A549 (cell line): ENCODE measurements around the gene PIGU. TPM values are rescaled to one million over a fixed set of nuclear protein-coding genes. Genes with fewer than 3 reads are reported as not detected.

ENCODE experiments used
- ATAC-seq, 2 experiments: fragments of 200-7000 bp in 1 of 2; fragments of >200 bp in 1 of 2; cut with Nextera tagmentation in 1 of 2; cut with Tn5 transposase in 1 of 2; 3 replicates each; pipeline versions ENCODE4 v1.8.0 to v1.9.1; 2018 to 2020; ENCODE audit warnings: mild to moderate bottlenecking in 1 of 2, moderate library complexity in 1 of 2
- CTCF ChIA-PET: fragments of 300-600 bp; sonication (Branson Sonifier 250); formaldehyde crosslinking; extraction: SDS; loops from one replicate; lab custom pipeline; 2021; ENCODE audit warnings: antibody characterized with exemption, inconsistent platforms; lab: Yijun Ruan, JAX
- POLR2A ChIA-PET: fragments of 350-600 bp; formaldehyde crosslinking; extraction: SDS; loops from one replicate; lab custom pipeline; 2021; ENCODE audit warnings: antibody characterized with exemption, inconsistent platforms; lab: Yijun Ruan, JAX
- DNase-seq, 2 experiments: peaks; one replicate each; pipeline versions ENCODE4 v3.0.0 to v3.0.0-alpha.2; 2011 to 2016; ENCODE audit warnings: low read depth in 1 of 2, low spot score in 1 of 2
- FAIRE-seq: peaks from 2 replicates; lab custom pipeline; 2011; peaks lifted over from hg19 to GRCh38; lab: Jason Lieb, UNC
- H3K27ac ChIP-seq, 2 experiments: fragments of >200 bp; sonication (Bioruptor Twin); formaldehyde crosslinking; 3 replicates each; pipeline ENCODE4 v1.5.1; 2016 to 2017
- H3K4me1 ChIP-seq: fragments of >200 bp; sonication (Bioruptor Twin); formaldehyde crosslinking; 3 replicates; pipeline ENCODE4 v1.6.1; 2016
- H3K4me2 ChIP-seq: fragments of >200 bp; sonication (Bioruptor Twin); formaldehyde crosslinking; 3 replicates; pipeline ENCODE4 v1.6.1; 2016
- H3K4me3 ChIP-seq: fragments of >200 bp; sonication (Bioruptor Twin); formaldehyde crosslinking; 3 replicates; pipeline ENCODE4 v1.5.1; 2016
- H3K9me3 ChIP-seq: fragments of >200 bp; sonication (Bioruptor Twin); formaldehyde crosslinking; 3 replicates; pipeline ENCODE4 v1.6.1; 2016
- BCL3 ChIP-seq: fragments of >200 bp; sonication (Bioruptor Twin); formaldehyde crosslinking; IDR thresholded peaks from 3 replicates; pipeline ENCODE4 v1.6.1; 2016
- CBX2 ChIP-seq: fragments of 200-600 bp; sonication (generic); IDR thresholded peaks from 2 replicates; pipeline ENCODE4 v1.6.1; 2016; ENCODE audit warnings: low read depth, mild to moderate bottlenecking, borderline replicate concordance
- CEBPB ChIP-seq, 2 experiments: fragments of >200 bp in 1 of 2; sonication (Bioruptor Twin) in 1 of 2; formaldehyde crosslinking in 1 of 2; IDR thresholded peaks; 2 replicates each; pipeline ENCODE4 v1.6.1; 2012 to 2016
- CHD2 ChIP-seq: fragments of 150-350 bp; IDR thresholded peaks from 2 replicates; pipeline ENCODE4 v1.6.1; 2014; ENCODE audit warnings: low read length; ENCODE audit not compliant: partially characterized antibody
- CHD4 ChIP-seq: fragments of 200-600 bp; sonication (generic); IDR thresholded peaks from 2 replicates; pipeline ENCODE4 v1.6.1; 2016; ENCODE audit warnings: antibody characterized with exemption, mild to moderate bottlenecking, borderline replicate concordance
- CTCF ChIP-seq: fragments of >200 bp; sonication (Bioruptor Twin); formaldehyde crosslinking; IDR thresholded peaks from 3 replicates; pipeline ENCODE4 v1.5.1; 2016
- E2F6 ChIP-seq: IDR thresholded peaks from 2 replicates; pipeline ENCODE4 v1.6.1; 2012; ENCODE audit warnings: low read depth, borderline replicate concordance
- EHF ChIP-seq: fragments of 250-450 bp; sonication (Bioruptor Pico); IDR thresholded peaks from 2 replicates; pipeline ENCODE4 v1.5.0; 2020; ENCODE audit warnings: mild to moderate bottlenecking
- ELK1 ChIP-seq: fragments of 150-350 bp; IDR thresholded peaks from 2 replicates; pipeline ENCODE4 v1.6.1; 2014; ENCODE audit warnings: low read depth, mild to moderate bottlenecking, low read length
- ESRRA ChIP-seq: fragments of 150-350 bp; IDR thresholded peaks from 2 replicates; pipeline ENCODE4 v1.6.1; 2014; ENCODE audit warnings: mild to moderate bottlenecking, low read length, borderline replicate concordance
- FOSL2 ChIP-seq, 2 experiments: fragments of 450-650 bp in 1 of 2; fragments of >200 bp in 1 of 2; sonication (Bioruptor Twin) in 1 of 2; formaldehyde crosslinking; IDR thresholded peaks; 2 replicates each; pipeline versions ENCODE4 v1.5.0 to v1.6.1; 2016 to 2020; ENCODE audit warnings: mild to moderate bottlenecking in 1 of 2, moderate library complexity in 1 of 2
- HDAC2 ChIP-seq: fragments of 200-600 bp; sonication (generic); IDR thresholded peaks from 2 replicates; pipeline ENCODE4 v1.6.1; 2016
- HOXA7 ChIP-seq: fragments of 250-450 bp; sonication (Bioruptor Pico); IDR thresholded peaks from 2 replicates; pipeline ENCODE4 v1.5.0; 2020; ENCODE audit warnings: mild to moderate bottlenecking, moderate library complexity
- HOXB13 ChIP-seq: fragments of 250-450 bp; sonication (Bioruptor Pico); IDR thresholded peaks from 2 replicates; pipeline ENCODE4 v1.5.0; 2020; ENCODE audit warnings: low read depth, mild to moderate bottlenecking, moderate library complexity
- HOXB5 ChIP-seq: fragments of 250-450 bp; sonication (Bioruptor Pico); IDR thresholded peaks from 2 replicates; pipeline ENCODE4 v1.5.0; 2020; ENCODE audit warnings: mild to moderate bottlenecking, moderate library complexity
- MAFK ChIP-seq: fragments of 450-650 bp; IDR thresholded peaks from 2 replicates; pipeline ENCODE4 v1.6.1; 2014; ENCODE audit not compliant: partially characterized antibody
- MAZ ChIP-seq: fragments of 150-350 bp; IDR thresholded peaks from 2 replicates; pipeline ENCODE4 v1.6.1; 2014; ENCODE audit warnings: antibody characterized with exemption, low read depth, low read length, borderline replicate concordance
- MYC ChIP-seq: IDR thresholded peaks from 2 replicates; pipeline ENCODE4 v1.6.1; 2012; ENCODE audit warnings: mild to moderate bottlenecking, inconsistent platforms, low read length, improper control_type of control experiment, borderline replicate concordance
- NFE2L2 ChIP-seq: fragments of 150-350 bp; conservative IDR thresholded peaks from 2 replicates; pipeline ENCODE4 v1.6.1; 2014; ENCODE audit warnings: low read length
- NPAS2 ChIP-seq: fragments of 250-450 bp; sonication (Bioruptor Pico); IDR thresholded peaks from 2 replicates; pipeline ENCODE4 v1.8.0; 2022; ENCODE audit warnings: mild to moderate bottlenecking, moderate library complexity, borderline replicate concordance
- NR3C1 ChIP-seq: fragments of >200 bp; sonication (Bioruptor Twin); formaldehyde crosslinking; IDR thresholded peaks from 3 replicates; pipeline ENCODE4 v1.6.1; 2017
- PBX3 ChIP-seq: IDR thresholded peaks from 2 replicates; pipeline ENCODE4 v1.6.1; 2012
- POLR2A ChIP-seq: IDR thresholded peaks from 2 replicates; pipeline ENCODE4 v1.6.1; 2012; ENCODE audit warnings: mild to moderate bottlenecking, low read length
- SMC3 ChIP-seq: fragments of >200 bp; sonication (Bioruptor Twin); formaldehyde crosslinking; IDR thresholded peaks from 3 replicates; pipeline ENCODE4 v1.6.1; 2018; ENCODE audit warnings: inconsistent platforms
- TP53 ChIP-seq: fragments of 250-450 bp; sonication (Bioruptor Pico); IDR thresholded peaks from 2 replicates; pipeline ENCODE4 v1.5.0; 2021; ENCODE audit warnings: mild to moderate bottlenecking, moderate library complexity
- ZFP36 ChIP-seq: fragments of 450-650 bp; IDR thresholded peaks from 2 replicates; pipeline ENCODE4 v1.6.1; 2014; ENCODE audit warnings: borderline replicate concordance; ENCODE audit not compliant: partially characterized antibody
- ZSCAN20 ChIP-seq: fragments of 250-450 bp; sonication (Bioruptor Pico); IDR thresholded peaks from 2 replicates; pipeline ENCODE4 v1.8.0; 2022; ENCODE audit warnings: mild to moderate bottlenecking, moderate library complexity
- whole genome bisulfite sequencing: methylation state at CpG from one replicate; pipeline ENCODE4 v1.1.6; 2017; ENCODE audit errors: missing lambda C conversion rate; 5-methylcytosine and 5-hydroxymethylcytosine counted together
- polyA plus RNA-seq, 4 experiments: library from polyadenylated mRNA; depleted of rRNA in 3 of 4; stranded (reverse); fragments of >200 nt; fragmentation: RNase III in 1 of 4; extraction: RNeasy Plus Mini Kit Qiagen cat#74134 plus additional on column Dnase treatment in 1 of 4; gene quantifications; 2 replicates in 3 of 4; 3 replicates in 1 of 4; pipeline ENCODE4 v1.2.3, GENCODE V29; 2011 to 2017

The PIGU gene
- polyA plus RNA-seq, 2 of the 4 experiments (the other 2 are of a cell fraction) = 27.8 to 103 TPM

- no peak for ATAC-seq
- no peak overlapping the region for H3K4me2 ChIP-seq
- TF ChIP-seq EHF (no peak), PBX3 (no peak), CTCF (no peak), E2F6 (no peak), MYC (no peak), ELK1 (no peak), HOXB5 (no peak), NPAS2 (no peak), CHD4 (no peak), HDAC2 (no peak), CHD2 (no peak), POLR2A (no peak), FOSL2 (IDR thresholded peaks at IDR 0.05) (no peak), FOSL2 (CRISPR knock-in tag; IDR thresholded peaks at IDR 0.05) (no peak), ZFP36 (no peak)
- DNase-seq = no peak
- no peak overlapping the region for H3K4me3 ChIP-seq
- ChIA-PET POLR2A (no interaction called here), CTCF (interaction anchor here (1.1 to 1.5 kb wide), 4 partner anchors 16 to 145 kb away, joined by 3 to 4 read pairs (median 3); no protein-coding TSS in a partner anchor)
- 86% methylated on average over 2 of the region's 2 CpGs for WGBS
- H3K27ac ChIP-seq = no peak overlapping the region
- no peak for FAIRE-seq
- H3K9me3 ChIP-seq = no peaks in the 10 kb centered on the region
- no peaks in the 10 kb centered on the region for H3K4me1 ChIP-seq
Observed at GRCh38 chr20:34651200-34651599, 25.7 kb downstream of the PIGU start.

- no peak for FAIRE-seq
- Histone ChIP-seq H3K9me3 (no peaks in the 10 kb centered on the region), H3K4me2 (no peak overlapping the region), H3K4me3 (no peak overlapping the region), H3K4me1 (no peaks in the 10 kb centered on the region), H3K27ac (no peak overlapping the region)
- ChIA-PET POLR2A (no interaction called here), CTCF (no interaction called here)
- no peak for TF ChIP-seq CTCF
- no peak for TF ChIP-seq BCL3
- TF ChIP-seq MAFK = no peak
- TF ChIP-seq HOXA7 (CRISPR knock-in tag) = no peak
- no peak for TF ChIP-seq NR3C1
- no peak for TF ChIP-seq HOXB13 (CRISPR knock-in tag)
- no peak for TF ChIP-seq NFE2L2
- TF ChIP-seq ESRRA = no peak
- TF ChIP-seq MYC = no peak
- TF ChIP-seq TP53 (CRISPR knock-in tag) = no peak
- TF ChIP-seq CBX2 = no peak
- no peak for TF ChIP-seq SMC3
- no peak for TF ChIP-seq CEBPB (IDR thresholded peaks at IDR 0.05)
- no peak for TF ChIP-seq ZFP36
- no peak for TF ChIP-seq MAZ
- TF ChIP-seq CHD2 = no peak
- TF ChIP-seq ZSCAN20 (CRISPR knock-in tag) = no peak
- ATAC-seq = no peak
- DNase-seq = no peak
- 94% methylated on average over 1 of the region's 1 CpG for WGBS
Observed at GRCh38 chr20:34647737-34648136, 29.2 kb downstream of the PIGU start.
